Nephron (organoid): Measurements from ENCODE around the gene LRRC74A.

ENCODE experiments used
- H3K27ac Mint-ChIP-seq, 3 experiments: 2 replicates each; pipeline ENCODE4 v1.8.0; 2020; ENCODE audit warnings: mixed read lengths in 3 of 3, mild to moderate bottlenecking in 2 of 3, moderate library complexity in 1 of 3
- H3K27me3 Mint-ChIP-seq: 2 replicates; pipeline ENCODE4 v1.8.0; 2021; ENCODE audit warnings: low read depth, mild to moderate bottlenecking, moderate library complexity, mixed read lengths
- H3K36me3 Mint-ChIP-seq: 2 replicates; pipeline ENCODE4 v1.8.0; 2020; ENCODE audit warnings: low read depth, mixed read lengths
- H3K4me1 Mint-ChIP-seq: 2 replicates; pipeline ENCODE4 v1.8.0; 2020; ENCODE audit warnings: mixed read lengths
- H3K4me3 Mint-ChIP-seq, 3 experiments: 2 replicates each; pipeline ENCODE4 v1.8.0; 2020; ENCODE audit warnings: mild to moderate bottlenecking in 3 of 3, mixed read lengths in 3 of 3, moderate library complexity in 2 of 3
- H3K9me3 Mint-ChIP-seq: 2 replicates; pipeline ENCODE4 v1.8.0; 2020; ENCODE audit warnings: mixed read lengths
- CTCF ChIP-seq, 3 experiments: fragments of 200-600 bp; sonication (generic); IDR thresholded peaks; one replicate each; pipeline ENCODE4 v1.5.0; 2021; ENCODE audit warnings: antibody characterized with exemption in 3 of 3; ENCODE audit not compliant: unreplicated experiment in 3 of 3

The LRRC74A gene

GRCh38 chr14:76842414-76842813 is 16.2 kb downstream of the LRRC74A start:
- Mint-ChIP-seq H3K36me3 (no peaks in the 10 kb centered on the region), H3K4me3 (no peak overlapping the region), H3K27ac (no peak overlapping the region), H3K4me1 (no peaks in the 10 kb centered on the region), H3K9me3 (no peaks in the 10 kb centered on the region), H3K27me3 (peaks cover 11% of the 10 kb centered on the region)
- no peak for TF ChIP-seq CTCF (IDR thresholded peaks at IDR 0.05; ENCODE audit: unreplicated experiment in 3 of 3)

- Mint-ChIP-seq H3K4me1 (no peaks in the 10 kb centered on the region), H3K9me3 (no peaks in the 10 kb centered on the region), H3K36me3 (no peaks in the 10 kb centered on the region), H3K4me3 (no peak overlapping the region), H3K27me3 (peaks cover 7% of the 10 kb centered on the region), H3K27ac (no peak overlapping the region)
- no peak for TF ChIP-seq CTCF (IDR thresholded peaks at IDR 0.05; ENCODE audit: unreplicated experiment in 3 of 3)
Measured at GRCh38 chr14:76844223-76844622, 18.0 kb downstream of the LRRC74A start.

GRCh38 chr14:76846331-76847047 is 20.3 kb downstream of the LRRC74A start:
- no peaks in the 10 kb centered on the region for H3K36me3 Mint-ChIP-seq
- H3K9me3 Mint-ChIP-seq: no peaks in the 10 kb centered on the region
- H3K27me3 Mint-ChIP-seq: peaks cover 7% of the 10 kb centered on the region
- no peak for TF ChIP-seq CTCF (IDR thresholded peaks at IDR 0.05; ENCODE audit: unreplicated experiment in 3 of 3)
- no peak overlapping the region for H3K4me3 Mint-ChIP-seq
- H3K27ac Mint-ChIP-seq: no peak overlapping the region
- no peaks in the 10 kb centered on the region for H3K4me1 Mint-ChIP-seq

GRCh38 chr14:76848879-76849278 is 22.7 kb downstream of the LRRC74A start:
- H3K27me3 Mint-ChIP-seq: peaks cover 7% of the 10 kb centered on the region
- H3K9me3 Mint-ChIP-seq: no peaks in the 10 kb centered on the region
- no peak overlapping the region for H3K27ac Mint-ChIP-seq
- H3K4me3 Mint-ChIP-seq: no peak overlapping the region
- H3K4me1 Mint-ChIP-seq: no peaks in the 10 kb centered on the region
- no peaks in the 10 kb centered on the region for H3K36me3 Mint-ChIP-seq
- TF ChIP-seq CTCF (IDR thresholded peaks at IDR 0.05; ENCODE audit: unreplicated experiment in 3 of 3): no peak

- H3K4me3 Mint-ChIP-seq: no peak overlapping the region
- no peaks in the 10 kb centered on the region for H3K4me1 Mint-ChIP-seq
- H3K27me3 Mint-ChIP-seq: peaks cover 4% of the 10 kb centered on the region
- H3K36me3 Mint-ChIP-seq: no peaks in the 10 kb centered on the region
- TF ChIP-seq CTCF (IDR thresholded peaks at IDR 0.05; ENCODE audit: unreplicated experiment in 3 of 3): no peak
- no peaks in the 10 kb centered on the region for H3K9me3 Mint-ChIP-seq
- no peak overlapping the region for H3K27ac Mint-ChIP-seq
Measured at GRCh38 chr14:76855066-76855465, 28.9 kb downstream of the LRRC74A start.

GRCh38 chr14:76856769-76857168 is 30.6 kb downstream of the LRRC74A start:
- Mint-ChIP-seq H3K36me3 (no peaks in the 10 kb centered on the region), H3K27ac (no peak overlapping the region), H3K27me3 (peaks cover 13% of the 10 kb centered on the region), H3K9me3 (no peaks in the 10 kb centered on the region), H3K4me1 (no peaks in the 10 kb centered on the region), H3K4me3 (no peak overlapping the region)
- no peak for TF ChIP-seq CTCF (IDR thresholded peaks at IDR 0.05; ENCODE audit: unreplicated experiment in 3 of 3)
